Astrocyte (in vitro differentiated cells and primary cell): ENCODE data around the gene PINLYP. TPM values are rescaled to one million over a fixed set of nuclear protein-coding genes. Genes with fewer than 3 reads are reported as not detected.
A peak's percentile ranks its signal among the peaks of the same experiment; 100 is the strongest.

Experiments
- DNase-seq: peaks from one replicate; pipeline ENCODE4 v3.0.0-alpha.2; 2010; ENCODE audit warnings: low read depth
- FAIRE-seq: peaks from 2 replicates; lab custom pipeline; 2011; peaks lifted over from hg19 to GRCh38; lab: Jason Lieb, UNC
- H2AFZ ChIP-seq: 2 replicates; pipeline ENCODE4 v1.6.0; 2012; ENCODE audit warnings: low read depth, low read length, inconsistent platforms
- H3K27ac ChIP-seq: 2 replicates; pipeline ENCODE4 v1.5.1; 2011; ENCODE audit warnings: low read depth, low read length, inconsistent platforms
- H3K27me3 ChIP-seq: 2 replicates; pipeline ENCODE4 v1.6.0; 2011; ENCODE audit warnings: low read length, inconsistent platforms; ENCODE audit not compliant: insufficient read depth
- H3K36me3 ChIP-seq: 2 replicates; pipeline ENCODE4 v1.5.1; 2011; ENCODE audit warnings: low read length, inconsistent platforms; ENCODE audit not compliant: insufficient read depth
- H3K4me1 ChIP-seq: 2 replicates; pipeline ENCODE4 v1.5.1; 2011; ENCODE audit warnings: low read length, inconsistent platforms; ENCODE audit not compliant: insufficient read depth
- H3K4me2 ChIP-seq: 2 replicates; pipeline ENCODE4 v1.6.0; 2012; ENCODE audit warnings: low read length, inconsistent platforms
- H3K4me3 ChIP-seq: 2 replicates; pipeline ENCODE4 v1.5.1; 2011; ENCODE audit warnings: low read depth, mild to moderate bottlenecking, low read length, inconsistent platforms; ENCODE audit not compliant: insufficient read depth
- H3K79me2 ChIP-seq: 2 replicates; pipeline ENCODE4 v1.6.0; 2012; ENCODE audit warnings: mild to moderate bottlenecking, low read length, inconsistent platforms; ENCODE audit not compliant: insufficient read depth
- H3K9ac ChIP-seq: 2 replicates; pipeline ENCODE4 v1.6.0; 2012; ENCODE audit warnings: mild to moderate bottlenecking, low read length, inconsistent platforms
- H3K9me3 ChIP-seq: 2 replicates; pipeline ENCODE4 v1.5.1; 2012; ENCODE audit warnings: low read depth, mild to moderate bottlenecking, low read length, inconsistent platforms; ENCODE audit not compliant: insufficient read depth
- H4K20me1 ChIP-seq: 2 replicates; pipeline ENCODE4 v1.6.0; 2012; ENCODE audit warnings: low read length, inconsistent platforms; ENCODE audit not compliant: insufficient read depth
- H3K27ac Mint-ChIP-seq: one replicate; pipeline ENCODE4 v1.8.0; 2021; ENCODE audit warnings: mild to moderate bottlenecking, mixed read lengths; ENCODE audit not compliant: unreplicated experiment
- H3K27me3 Mint-ChIP-seq: one replicate; pipeline ENCODE4 v1.8.0; 2021; ENCODE audit warnings: low read depth, mixed read lengths; ENCODE audit not compliant: unreplicated experiment
- H3K36me3 Mint-ChIP-seq: one replicate; pipeline ENCODE4 v1.8.0; 2021; ENCODE audit warnings: low read depth, mixed read lengths; ENCODE audit not compliant: unreplicated experiment
- H3K4me1 Mint-ChIP-seq: one replicate; pipeline ENCODE4 v1.8.0; 2021; ENCODE audit warnings: low read depth, mixed read lengths; ENCODE audit not compliant: unreplicated experiment
- H3K4me3 Mint-ChIP-seq: one replicate; pipeline ENCODE4 v1.8.0; 2021; ENCODE audit warnings: mild to moderate bottlenecking, moderate library complexity, mixed read lengths; ENCODE audit not compliant: unreplicated experiment
- H3K9me3 Mint-ChIP-seq: one replicate; pipeline ENCODE4 v1.8.0; 2021; ENCODE audit warnings: mild to moderate bottlenecking, mixed read lengths; ENCODE audit not compliant: unreplicated experiment
- EZH2 ChIP-seq: IDR thresholded peaks from 2 replicates; pipeline ENCODE4 v1.6.1; 2012; ENCODE audit warnings: mild to moderate bottlenecking, low read length, inconsistent platforms; ENCODE audit not compliant: insufficient read depth
- total RNA-seq: library from RNA; stranded (reverse); gene quantifications from 2 replicates; pipeline ENCODE4 v1.2.1, GENCODE V29; 2021
- TF ChIP-seq, protein P1 (sequence below): IDR thresholded peaks from 2 replicates; pipeline ENCODE4 v1.5.1; 2011; ENCODE audit warnings: low read depth, mild to moderate bottlenecking, inconsistent platforms, low read length, moderate library complexity; ENCODE audit not compliant: insufficient read depth

The PINLYP gene
- total RNA-seq, 1 donor from 2014 or later, result 0.30 TPM

DNA sequence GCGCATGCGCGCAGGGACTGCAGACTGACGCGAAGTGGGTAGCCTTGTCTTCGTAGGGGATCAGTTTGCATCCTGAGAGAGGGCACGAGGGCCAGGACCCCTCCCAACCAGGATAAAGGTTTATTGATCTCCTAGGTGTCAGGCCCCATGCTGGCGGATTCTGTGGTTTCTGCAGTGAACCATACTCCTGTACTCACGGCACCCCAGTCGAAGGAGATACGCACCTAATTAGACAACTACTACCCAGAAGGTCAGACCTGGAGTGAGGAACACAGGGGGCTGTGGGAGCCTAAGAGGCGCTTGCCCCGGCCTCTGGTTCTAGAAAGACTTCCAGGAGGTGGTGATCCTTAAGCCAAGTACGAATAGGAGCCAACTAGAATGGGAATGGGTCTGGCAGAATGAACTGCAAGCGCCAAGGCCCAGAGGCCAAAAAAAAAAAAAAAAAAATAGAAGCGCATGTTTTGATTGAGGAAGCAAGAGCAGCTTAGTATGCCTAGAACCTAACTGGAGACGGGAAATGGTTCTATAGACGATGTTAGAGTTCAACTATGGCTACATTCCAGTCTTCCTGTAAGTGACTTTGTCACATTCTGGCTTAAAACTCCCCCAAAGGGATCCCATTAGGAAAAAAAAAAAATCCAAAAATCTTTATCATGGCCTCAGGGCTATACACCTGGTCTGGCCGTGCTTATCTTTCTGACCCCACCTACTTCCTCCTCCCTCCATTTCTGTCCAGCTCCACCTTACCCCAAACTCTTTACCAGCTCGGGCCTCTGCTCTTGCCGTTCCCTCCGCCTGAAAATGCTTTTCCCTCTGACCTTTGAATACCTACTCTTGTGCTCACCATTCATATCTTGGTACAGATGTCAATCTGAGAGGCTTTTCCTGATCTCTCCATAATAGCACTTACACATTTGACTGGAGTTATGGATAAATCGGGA lies 44.7 kb downstream of the PINLYP start:
- TF ChIP-seq, protein P1, sequence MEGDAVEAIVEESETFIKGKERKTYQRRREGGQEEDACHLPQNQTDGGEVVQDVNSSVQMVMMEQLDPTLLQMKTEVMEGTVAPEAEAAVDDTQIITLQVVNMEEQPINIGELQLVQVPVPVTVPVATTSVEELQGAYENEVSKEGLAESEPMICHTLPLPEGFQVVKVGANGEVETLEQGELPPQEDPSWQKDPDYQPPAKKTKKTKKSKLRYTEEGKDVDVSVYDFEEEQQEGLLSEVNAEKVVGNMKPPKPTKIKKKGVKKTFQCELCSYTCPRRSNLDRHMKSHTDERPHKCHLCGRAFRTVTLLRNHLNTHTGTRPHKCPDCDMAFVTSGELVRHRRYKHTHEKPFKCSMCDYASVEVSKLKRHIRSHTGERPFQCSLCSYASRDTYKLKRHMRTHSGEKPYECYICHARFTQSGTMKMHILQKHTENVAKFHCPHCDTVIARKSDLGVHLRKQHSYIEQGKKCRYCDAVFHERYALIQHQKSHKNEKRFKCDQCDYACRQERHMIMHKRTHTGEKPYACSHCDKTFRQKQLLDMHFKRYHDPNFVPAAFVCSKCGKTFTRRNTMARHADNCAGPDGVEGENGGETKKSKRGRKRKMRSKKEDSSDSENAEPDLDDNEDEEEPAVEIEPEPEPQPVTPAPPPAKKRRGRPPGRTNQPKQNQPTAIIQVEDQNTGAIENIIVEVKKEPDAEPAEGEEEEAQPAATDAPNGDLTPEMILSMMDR, result no peak
- no peak for TF ChIP-seq EZH2
- H2AFZ ChIP-seq, result peak overlapping the region; percentile 88
- H3K36me3 ChIP-seq, result no peaks in the 10 kb centered on the region
- Mint-ChIP-seq H3K36me3 (peaks cover 1% of the 10 kb centered on the region), H3K27me3 (no peaks in the 10 kb centered on the region), H3K4me3 (peak overlapping the region; percentile 91), H3K9me3 (no peaks in the 10 kb centered on the region), H3K4me1 (peaks cover 4% of the 10 kb centered on the region), H3K27ac (peak overlapping the region; percentile 93)
- H3K79me2 ChIP-seq, result peaks cover 45% of the 10 kb centered on the region
- FAIRE-seq (no peak), DNase-seq (no peak)
- no peaks in the 10 kb centered on the region for H3K27me3 ChIP-seq
- no peaks in the 10 kb centered on the region for H3K9me3 ChIP-seq
- H3K4me3 ChIP-seq, result peak overlapping the region; percentile 80
- H3K9ac ChIP-seq, result peak overlapping the region; percentile 87
- peaks cover 16% of the 10 kb centered on the region for H3K4me1 ChIP-seq
- peak overlapping the region; percentile 91 for H3K27ac ChIP-seq
- H3K4me2 ChIP-seq, result peak overlapping the region; percentile 93
- H4K20me1 ChIP-seq, result peaks cover 13% of the 10 kb centered on the region

DNA sequence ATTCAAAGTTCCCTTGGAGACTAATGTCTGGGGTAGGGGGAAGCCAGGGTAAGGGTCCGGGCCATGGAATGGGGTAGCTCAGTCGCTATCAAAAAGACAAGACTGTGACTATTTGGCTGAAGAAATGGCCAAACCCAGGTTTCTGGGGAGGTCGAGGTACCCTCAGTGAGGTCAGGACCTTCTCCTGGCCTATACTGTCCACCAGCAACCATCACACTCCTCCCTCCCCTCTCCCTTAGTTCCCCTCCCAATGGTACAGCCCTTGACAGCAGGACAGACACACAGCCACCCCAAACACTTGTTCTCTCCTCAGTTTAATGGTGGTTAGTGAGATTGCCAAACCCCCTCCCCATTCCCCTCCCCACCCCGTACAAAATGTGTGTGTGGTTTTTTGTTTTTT lies 46.5 kb downstream of the PINLYP start:
- FAIRE-seq, result no peak

More for the DNA sequence above, 46.5 kb downstream of the PINLYP start:
- Histone ChIP-seq H2AFZ (no peak overlapping the region), H3K27ac (no peak overlapping the region), H3K4me2 (no peak overlapping the region), H3K79me2 (peaks cover 27% of the 10 kb centered on the region), H3K9ac (no peak overlapping the region), H3K4me3 (no peak overlapping the region), H3K27me3 (no peaks in the 10 kb centered on the region), H4K20me1 (peaks cover 4% of the 10 kb centered on the region), H3K36me3 (no peaks in the 10 kb centered on the region), H3K4me1 (peaks cover 16% of the 10 kb centered on the region), H3K9me3 (no peaks in the 10 kb centered on the region)
- Mint-ChIP-seq H3K9me3 (no peaks in the 10 kb centered on the region), H3K4me3 (no peak overlapping the region), H3K36me3 (peaks cover 1% of the 10 kb centered on the region), H3K4me1 (peaks cover 4% of the 10 kb centered on the region), H3K27me3 (no peaks in the 10 kb centered on the region), H3K27ac (no peak overlapping the region)
- no peak for DNase-seq
- no peak for TF ChIP-seq EZH2
- TF ChIP-seq, protein P1, result no peak
